GM21390 (cell line): ENCODE data around the gene NCKAP5.

Experiments
- ATAC-seq: cut with Tn5 transposase; IDR thresholded peaks from one replicate; pipeline ENCODE4 v1.9.1; 2021; ENCODE audit not compliant: unreplicated experiment

The NCKAP5 gene

DNA sequence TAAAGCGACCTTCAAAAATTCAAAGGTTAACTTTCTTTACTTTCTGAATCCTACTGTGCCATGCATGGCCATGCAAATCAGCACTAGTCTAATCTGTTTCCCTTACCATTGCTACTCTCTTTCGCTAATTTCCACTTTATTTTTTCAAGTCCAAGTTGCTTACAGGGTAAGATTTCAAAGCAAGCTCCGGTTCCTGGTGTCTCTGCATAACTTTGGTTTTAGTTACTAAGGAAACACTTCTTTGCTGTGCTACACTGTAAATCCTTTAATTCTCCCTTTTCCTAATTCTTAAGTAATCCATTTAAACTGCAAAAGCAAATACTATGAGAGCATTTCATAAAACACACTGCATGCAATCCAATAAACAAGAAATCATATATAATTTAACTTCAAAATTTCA is 514.7 kb downstream of the NCKAP5 start:
- no peak for ATAC-seq

DNA sequence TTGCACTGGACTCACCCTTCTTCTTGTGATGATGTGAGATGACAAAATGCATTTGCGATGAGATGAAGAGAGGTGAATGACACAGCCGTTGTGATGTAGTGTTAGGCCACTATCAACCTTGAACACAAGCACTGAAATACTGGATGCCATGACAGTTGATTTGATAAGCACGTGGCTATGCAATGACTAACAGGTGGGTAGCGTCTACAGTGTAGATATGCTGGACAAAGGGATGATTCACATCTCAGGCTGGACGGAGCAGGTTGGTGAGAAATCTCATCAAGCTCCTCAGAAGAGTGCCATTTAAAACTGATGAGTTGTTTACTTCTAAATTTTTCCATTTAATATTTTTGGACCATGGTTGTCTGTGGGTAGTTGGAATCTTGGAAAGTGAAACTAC is 522.5 kb downstream of the NCKAP5 start:
- ATAC-seq, result no peak

DNA sequence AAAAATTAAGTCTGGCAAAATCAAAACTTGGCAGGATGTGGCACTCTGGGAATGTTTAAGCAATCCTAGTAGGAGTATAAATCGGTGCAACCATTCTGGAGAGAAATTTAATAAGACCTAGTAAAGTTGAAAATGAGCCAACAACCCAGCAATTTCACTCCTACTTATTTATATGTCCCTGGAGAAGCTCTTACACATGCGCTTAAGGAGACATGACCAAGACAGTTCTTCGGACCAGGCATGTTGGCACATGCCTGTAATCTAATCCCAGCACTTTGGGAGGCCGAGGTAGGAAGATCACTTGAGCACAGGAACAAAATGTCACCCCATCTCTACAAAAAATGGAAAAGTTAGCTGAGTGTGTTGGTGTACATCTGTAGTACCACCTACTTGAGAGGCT is 523.7 kb downstream of the NCKAP5 start:
- ATAC-seq, result no peak

DNA sequence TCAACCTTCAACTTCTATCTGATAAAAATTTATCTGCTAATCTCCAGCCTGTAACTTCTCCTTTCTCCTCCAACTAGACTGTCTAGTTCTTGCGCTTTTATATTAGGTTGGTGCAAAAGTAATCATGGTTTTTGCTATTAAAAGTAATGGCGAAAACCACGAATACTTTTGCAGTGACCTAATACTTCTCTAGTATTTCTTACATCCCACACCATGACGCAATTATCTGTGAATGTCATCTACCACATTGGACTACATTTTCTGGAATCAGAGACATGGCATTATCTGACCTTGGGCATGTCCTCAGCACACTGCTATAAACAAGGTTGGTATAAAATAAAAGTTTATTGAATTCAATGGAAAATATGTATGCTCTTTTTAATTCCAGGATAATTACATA is 528.1 kb downstream of the NCKAP5 start:
- no peak for ATAC-seq

DNA sequence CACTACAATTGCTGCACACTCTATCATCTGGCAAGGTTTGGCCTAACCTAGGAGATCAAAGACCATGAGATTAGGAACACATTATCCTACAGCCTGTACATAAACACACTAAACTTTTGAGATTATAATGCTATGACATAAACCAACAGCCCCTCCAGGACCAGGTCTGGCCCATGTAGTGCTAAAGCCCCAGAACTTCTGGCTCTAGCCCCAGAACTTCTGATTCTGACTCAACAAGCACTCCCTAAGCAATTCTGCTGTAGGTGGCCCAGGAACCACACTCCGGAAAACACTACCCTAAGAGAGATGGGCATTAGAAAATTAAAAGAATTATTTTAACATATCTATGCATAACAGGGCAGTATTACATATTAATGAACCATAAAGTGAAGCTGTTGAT is 528.7 kb downstream of the NCKAP5 start:
- ATAC-seq, result no peak

DNA sequence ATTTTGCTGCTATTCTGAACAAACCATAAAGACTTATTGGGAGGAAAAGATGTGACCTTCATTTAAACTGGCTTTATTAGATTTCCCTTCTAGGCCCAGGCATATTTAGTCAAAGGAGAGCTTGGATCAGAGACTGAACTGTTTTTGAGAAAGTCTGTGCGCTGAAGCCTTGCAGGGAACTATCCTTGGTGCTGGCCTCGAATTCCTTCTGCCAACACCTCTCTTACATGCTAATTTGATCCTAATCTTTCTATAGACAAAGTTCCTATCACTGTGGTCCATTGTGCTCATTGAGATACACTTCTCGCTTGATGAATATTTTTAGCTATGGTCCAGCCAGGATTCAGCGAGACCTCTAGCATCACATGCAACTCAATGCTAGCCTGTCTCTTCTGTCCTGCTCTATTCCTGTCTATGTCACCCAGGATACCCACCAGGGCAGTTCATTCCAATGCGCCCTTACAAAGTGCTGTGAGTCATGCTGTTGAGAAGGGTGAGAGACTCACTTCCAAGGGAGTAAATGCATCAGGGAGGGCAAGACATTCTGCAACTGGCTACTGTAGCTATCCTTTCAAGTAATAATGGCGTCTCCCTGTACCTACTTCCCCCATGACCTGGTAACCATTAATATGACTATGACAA is 541.6 kb downstream of the NCKAP5 start:
- ATAC-seq, result no peak

DNA sequence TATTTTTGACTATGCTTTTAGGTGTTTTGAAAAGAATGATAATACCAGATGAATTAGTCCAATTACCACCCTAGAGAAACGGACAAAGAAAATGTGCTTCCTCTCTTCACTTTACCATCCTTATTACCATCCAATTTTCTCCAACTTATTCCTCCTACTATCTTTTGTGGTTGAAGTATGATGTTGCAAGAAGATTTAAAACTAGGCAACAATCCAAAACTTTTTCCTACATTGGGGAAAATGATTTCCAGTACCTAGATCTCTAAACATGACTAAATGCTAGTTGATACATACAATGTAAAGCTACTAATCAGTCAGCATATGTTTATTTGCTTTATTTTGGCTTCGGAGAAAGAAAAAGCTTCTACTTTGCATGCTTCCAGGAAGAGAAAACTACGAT is 543.3 kb downstream of the NCKAP5 start:
- no peak for ATAC-seq

DNA sequence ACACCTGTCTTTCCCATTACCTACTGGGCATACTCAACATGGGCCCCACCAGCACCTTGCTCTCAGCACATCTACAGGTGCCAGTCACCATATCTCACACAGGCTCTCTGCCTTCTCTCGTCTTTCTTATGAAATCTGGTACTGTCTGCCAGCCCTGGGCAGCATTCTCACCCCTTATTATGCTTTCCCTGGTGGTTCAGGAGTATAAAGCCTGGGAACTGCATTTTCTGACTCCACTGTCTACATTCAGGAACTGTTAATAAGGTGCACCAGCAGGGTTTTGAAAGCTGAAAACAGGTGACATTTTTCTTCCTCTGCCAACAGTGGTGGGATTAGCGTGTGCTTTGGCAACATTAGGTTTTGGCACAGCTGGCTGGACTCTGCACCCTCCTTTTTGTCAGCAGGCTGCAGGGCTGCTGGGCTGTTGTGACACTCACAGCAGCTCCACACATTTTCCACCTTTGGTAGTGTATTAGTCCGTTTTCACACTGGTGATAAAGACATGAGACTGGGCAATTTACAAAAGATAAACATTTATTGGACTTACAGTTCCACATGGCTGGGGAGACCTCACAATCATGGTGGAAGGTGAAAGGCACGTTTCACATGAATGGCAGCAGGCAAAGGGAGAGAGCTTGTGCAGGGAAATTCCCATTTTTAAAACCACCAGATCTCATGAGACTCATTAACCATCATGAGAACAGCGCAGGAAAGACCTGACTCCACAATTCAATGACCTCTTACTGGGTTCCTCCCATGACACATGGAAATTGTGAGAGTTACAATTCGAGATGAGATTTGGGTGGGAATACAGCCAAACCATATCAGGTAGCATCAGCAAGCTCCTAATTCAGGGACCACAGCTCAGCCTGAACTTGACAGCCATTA is 555.2 kb downstream of the NCKAP5 start:
- no peak for ATAC-seq

DNA sequence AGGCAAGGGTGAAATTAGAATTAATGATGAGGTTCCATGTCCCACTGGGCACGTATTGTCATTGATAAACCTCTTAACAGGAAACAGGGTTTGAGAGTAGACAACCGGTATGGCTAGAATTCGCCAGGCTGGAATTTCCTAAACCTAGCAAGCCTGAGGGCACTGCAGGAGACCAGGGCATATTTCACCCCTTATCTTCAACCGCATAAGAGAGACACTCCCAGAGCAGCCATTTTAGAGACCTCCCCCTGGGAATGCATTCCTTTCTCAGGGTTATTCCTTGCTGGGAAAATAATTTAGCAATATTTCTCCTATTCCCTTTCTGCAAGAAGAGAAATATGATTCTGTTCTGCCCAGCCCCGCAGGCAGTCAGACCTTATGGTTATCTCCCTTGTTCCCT is 563.6 kb downstream of the NCKAP5 start:
- ATAC-seq, result no peak

DNA sequence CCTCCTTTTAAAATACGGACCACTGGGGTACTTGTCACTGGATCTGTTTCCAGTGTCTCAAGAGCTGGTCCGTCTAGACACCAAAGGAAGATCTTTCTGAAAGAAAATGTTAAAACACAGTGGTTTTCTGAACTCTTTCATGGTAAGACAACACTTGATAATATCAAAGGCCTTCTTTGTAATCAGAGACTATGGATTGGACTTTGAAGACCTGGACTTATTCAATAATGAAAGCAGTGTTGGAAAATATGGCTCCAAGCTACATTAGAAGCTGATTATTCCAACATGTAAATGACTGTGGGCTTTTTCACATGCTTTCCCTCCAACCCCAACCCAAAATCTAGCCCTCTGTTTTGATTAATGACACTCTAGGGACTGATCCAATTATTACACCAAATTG is 568.8 kb downstream of the NCKAP5 start:
- no peak for ATAC-seq

DNA sequence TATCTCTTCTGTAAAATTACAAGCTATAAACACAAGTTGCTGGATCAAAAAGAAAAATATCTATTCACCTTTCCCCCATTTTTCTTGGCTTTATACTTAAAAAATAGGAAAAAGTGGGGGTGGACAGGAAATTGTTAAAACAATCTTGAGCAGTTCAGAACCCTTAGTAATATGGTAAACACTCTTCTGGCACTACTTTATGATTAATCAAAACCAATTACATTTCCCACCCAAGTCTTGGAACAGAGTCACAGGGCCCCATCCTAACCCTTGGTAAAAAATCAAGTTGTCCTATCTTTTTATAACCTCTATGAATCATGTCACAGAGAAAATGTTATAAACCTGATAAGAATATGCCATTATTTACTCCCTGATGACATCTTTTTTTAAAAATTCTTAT is 570.0 kb downstream of the NCKAP5 start:
- ATAC-seq, result no peak

DNA sequence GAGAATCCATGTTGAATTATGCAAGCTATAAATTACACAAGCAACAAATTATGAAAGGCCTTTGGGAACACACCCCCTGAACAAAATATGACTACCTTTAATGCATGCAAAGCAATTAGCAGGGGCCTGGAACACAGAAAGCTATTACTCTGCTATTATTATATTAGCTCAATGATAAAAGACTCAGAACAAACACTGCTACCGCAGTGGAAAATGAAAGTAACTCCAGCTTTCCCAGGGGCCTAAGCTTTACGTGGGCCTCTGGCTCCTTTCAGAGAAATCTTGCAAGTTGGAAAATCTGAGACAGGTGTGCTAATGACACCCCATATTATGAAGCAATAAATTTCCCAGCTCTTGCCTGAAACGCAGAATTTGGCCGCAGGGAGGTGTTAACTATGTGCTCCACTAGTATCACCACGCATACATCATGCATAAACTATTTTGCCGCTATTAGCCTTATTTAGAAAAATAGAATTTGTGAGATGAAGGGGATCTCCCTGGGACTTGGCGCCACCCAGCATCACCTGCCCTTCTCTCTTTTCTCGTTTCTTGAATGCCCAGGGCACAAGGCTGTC is 576.7 kb downstream of the NCKAP5 start:
- no peak for ATAC-seq

DNA sequence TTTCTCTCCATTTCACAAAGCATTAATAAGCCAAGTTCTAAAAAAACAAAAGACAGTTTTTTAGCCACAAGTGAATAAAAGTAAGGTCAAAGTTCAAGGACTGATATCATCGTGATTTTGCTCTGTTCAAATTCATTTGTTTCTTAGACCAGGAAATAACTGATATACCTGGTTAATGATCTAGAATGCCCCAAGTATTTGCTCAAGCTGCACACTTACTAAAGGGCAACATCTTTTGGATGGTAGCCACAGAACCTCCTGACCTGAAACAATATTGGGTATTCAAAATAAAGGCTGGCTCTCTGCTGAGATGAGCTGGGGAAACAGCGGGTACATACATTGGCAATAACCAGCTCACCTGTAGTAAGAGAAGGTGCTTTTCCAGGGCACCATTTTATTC is 583.5 kb downstream of the NCKAP5 start:
- no peak for ATAC-seq

DNA sequence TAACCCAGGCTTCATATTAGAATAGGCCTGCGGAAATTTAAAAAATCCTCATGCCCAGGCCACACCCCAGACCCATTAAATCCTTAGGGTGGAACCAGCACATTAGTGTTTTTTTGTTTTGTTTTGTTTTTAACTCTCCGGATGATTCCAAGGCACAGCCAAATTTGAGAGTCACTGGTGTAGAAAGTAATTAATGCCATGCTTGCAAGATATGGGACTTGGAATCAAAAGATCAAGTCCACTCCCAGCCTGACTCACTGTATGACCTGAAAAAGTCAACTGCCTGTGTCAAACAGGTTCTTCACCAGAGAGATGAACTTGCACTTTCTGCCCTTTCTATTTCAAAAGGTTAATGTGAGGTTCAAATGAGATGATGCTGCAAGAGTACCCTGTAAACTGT is 588.0 kb downstream of the NCKAP5 start:
- ATAC-seq, result no peak

DNA sequence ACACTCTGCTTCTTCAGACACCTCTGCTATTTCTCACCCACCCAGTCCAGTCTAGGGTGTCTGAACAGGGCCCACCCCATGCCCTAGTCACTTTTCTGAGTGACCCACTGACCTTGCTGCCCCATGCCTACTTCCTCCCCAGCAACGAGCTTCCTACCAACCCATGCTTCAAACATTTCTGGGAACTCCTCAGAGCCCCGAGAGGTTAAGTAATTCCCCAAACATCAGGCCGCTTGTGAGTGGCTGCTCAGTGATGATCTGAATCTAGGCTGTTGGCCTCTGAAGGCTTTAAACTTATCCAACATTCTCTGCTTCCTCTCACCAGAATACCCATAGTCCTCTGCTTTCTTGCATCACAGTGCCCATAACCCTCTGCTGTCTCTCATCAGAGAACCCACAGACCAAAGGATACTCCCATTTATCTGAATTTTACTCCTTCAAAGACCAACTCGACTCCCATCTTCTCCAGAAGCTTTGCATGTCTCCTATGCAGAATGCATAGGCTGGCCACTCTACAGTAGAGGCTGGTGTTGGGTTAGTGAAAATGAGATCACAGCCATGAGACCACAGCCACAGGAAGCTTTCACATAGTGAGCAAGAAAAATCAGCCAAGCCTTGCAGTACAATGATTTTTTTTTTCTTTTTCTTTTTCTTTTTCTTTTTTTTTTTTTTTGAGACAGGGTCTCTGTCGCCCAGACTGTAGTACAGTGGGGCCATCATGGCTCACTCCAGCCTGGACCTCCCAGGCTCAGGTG is 588.7 kb downstream of the NCKAP5 start:
- no peak for ATAC-seq

DNA sequence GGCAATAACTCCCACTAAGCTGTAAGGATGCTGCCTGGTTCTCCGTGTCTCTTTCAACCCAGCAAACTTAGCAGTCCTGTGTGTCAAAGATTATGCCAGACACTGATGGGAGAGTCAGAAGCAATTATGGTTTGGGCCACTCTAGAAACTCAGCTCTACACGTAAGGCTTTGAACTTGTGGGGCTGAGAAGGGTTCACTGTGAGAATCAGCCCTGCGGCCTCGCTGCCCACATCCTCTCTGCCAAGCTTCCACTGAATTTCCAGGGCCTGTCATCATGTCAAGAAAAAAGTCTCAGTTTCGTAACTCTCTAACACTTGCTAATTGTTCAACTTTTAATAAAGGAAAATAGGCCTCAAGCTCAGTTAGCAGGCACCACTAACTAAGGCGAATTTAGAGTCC is 589.4 kb downstream of the NCKAP5 start:
- ATAC-seq, result peak; percentile 52

DNA sequence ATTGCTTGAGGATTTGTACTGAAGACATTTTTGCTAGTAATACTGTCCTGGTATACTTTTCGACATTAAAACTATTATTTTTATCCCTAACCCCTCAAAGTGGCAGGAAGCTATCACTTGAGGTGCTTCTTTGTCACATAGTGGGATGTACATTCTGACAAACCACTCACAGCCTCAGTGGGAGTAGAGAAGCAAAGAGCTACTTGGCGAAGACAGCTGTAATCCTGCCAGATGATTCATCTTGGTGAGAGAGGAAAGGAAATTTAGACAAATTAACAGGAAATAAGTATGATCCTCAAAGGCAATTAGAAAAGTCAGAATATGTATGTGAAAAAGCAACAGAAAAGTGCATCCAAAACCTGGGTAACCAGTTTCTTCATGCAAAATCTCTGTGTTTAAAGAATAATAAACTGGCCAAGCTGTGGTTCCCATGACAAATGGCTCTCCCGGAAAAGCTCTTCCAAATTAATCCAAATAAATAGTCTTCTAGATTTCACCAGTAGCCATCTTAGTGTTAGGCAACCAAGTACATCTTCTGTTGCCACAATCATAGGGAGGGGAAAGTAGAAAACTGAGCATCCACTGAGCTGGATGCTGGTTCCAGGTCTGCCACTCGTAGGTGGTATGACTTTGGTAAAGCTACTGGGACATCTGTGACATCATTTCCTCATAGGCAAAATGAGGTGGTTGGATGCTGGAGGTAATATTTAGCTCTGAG is 590.3 kb downstream of the NCKAP5 start:
- no peak for ATAC-seq

DNA sequence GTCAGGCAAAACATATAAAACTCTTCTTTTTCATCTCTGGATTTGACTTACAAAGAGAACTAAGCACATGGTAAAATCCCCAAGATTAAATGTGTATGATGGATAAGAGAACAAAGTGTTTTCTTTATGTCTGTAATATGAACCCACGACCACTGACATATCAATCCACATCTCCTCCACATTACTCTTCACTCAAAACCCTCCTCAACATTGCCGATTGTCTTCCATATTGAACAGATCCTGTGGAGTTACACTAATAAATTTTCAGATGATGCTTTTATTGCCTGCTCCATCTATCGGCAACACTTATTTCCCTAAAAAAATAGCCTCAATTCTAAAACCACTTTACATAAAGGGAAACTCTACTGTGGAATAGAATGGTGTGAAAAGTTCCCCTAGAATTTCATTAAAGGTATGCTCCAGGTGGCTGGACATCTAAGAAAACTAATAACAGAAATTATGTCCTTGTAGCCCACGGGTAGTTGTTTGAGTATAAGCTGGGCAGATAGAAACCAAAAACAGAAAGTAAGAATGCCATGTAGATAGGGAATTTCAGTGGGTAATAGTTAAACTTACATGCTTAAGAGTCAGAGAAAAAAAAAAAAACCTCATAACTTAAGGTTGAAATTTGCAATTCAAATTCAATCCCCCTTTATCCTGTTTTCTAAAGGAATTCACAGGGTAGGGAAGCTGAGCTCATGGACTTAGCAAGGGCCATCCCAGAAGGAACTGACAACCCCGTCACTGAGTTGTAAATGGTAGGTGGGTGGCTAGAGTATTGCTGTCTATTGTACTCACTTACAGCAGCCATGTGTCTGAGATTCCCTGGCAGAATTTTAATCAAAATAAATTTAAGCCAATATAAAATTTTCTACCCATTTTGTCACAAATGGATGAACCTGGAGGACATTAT is 592.8 kb downstream of the NCKAP5 start:
- no peak for ATAC-seq

DNA sequence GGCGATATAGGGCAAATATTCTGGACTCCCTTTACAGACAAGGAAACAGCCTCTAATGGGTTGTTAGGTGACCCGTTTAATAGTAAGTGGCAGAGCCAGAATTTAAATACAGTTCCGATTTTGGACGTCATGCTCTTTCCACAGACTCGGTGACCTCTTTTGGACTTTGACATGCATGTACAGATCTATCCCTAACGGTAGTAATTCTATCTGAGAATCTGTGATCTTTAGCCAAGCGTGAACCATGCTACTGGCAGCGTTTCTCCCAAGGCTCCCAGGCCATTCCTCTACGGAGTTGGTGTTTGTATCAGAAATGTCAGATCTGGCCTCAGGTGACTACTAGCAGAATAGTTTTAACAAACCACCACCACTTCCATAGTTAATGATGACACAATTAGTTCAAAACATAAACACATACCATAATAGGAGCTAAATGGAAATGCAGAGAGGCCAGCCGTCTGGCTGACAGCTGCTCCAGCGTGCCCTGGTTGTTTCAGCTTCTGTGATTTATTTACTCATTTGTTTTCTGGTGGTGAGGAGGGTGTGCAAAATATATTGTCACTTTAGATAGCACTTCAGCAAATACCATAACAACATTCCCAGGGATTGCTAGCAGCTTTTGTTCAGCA is 593.7 kb downstream of the NCKAP5 start:
- no peak for ATAC-seq
